ENCODE measurements around the gene ASB5.
"Not testable (repeated sequence)": the region's sequence is repeated elsewhere in the genome, so short reads cannot be mapped to it uniquely, and the experiment has no call there.

Gene ASB5, protein sequence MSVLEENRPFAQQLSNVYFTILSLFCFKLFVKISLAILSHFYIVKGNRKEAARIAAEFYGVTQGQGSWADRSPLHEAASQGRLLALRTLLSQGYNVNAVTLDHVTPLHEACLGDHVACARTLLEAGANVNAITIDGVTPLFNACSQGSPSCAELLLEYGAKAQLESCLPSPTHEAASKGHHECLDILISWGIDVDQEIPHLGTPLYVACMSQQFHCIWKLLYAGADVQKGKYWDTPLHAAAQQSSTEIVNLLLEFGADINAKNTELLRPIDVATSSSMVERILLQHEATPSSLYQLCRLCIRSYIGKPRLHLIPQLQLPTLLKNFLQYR

GRCh38 chr4:176268963-176269362, at the start of gene ASB5:
TSS of gene ASB5 (minus strand) at chr4:176269222. CDS start at chr4:176269108, 114 bp downstream.
- DNase-seq, result no peak

DNA sequence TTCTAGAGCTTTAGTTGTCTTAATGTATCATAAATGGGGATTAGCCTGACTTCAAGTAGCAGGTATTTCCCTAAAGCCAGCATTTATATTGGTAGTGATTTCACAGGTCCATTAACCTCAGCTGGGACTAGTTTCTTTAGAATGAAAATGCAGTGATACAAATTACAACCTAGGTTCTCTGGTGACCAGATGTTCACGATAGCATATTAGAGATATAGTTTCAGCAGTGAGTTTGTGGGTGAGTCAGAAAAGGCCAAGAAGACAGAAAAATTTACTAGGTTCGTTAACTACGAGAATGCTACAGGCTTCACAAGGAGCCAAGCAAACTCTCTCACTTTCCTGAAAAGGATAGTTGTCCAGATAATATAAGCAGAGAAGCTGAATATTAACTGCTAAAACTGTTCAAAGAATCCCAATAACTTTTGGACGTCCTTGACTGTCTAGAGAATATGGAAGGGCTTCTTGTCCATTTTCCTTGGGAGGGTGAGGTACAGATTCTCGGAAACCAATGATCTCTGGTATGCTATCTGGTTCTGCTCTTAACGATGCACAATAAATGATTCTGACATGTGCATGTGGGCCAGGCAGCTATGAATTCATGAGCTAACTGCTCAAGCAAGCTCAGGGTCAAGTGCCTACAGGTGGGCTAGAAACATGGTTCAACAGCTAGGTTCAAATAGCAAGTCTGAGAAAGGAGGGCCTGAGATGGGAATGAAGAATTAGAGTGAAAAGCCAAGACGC, 44.7 kb upstream of the ASB5 start:
- no peak for DNase-seq

- no peak for DNase-seq
Observed at GRCh38 chr4:176309772-176310171, 40.8 kb upstream of the ASB5 start.

GRCh38 chr4:176309046-176309445, 40.0 kb upstream of the ASB5 start:
- DNase-seq, result no peak

GRCh38 chr4:176308441-176308840, 39.4 kb upstream of the ASB5 start:
- DNase-seq, result no peak

GRCh38 chr4:176307666-176307930, 38.6 kb upstream of the ASB5 start:
- no peak for DNase-seq

DNA sequence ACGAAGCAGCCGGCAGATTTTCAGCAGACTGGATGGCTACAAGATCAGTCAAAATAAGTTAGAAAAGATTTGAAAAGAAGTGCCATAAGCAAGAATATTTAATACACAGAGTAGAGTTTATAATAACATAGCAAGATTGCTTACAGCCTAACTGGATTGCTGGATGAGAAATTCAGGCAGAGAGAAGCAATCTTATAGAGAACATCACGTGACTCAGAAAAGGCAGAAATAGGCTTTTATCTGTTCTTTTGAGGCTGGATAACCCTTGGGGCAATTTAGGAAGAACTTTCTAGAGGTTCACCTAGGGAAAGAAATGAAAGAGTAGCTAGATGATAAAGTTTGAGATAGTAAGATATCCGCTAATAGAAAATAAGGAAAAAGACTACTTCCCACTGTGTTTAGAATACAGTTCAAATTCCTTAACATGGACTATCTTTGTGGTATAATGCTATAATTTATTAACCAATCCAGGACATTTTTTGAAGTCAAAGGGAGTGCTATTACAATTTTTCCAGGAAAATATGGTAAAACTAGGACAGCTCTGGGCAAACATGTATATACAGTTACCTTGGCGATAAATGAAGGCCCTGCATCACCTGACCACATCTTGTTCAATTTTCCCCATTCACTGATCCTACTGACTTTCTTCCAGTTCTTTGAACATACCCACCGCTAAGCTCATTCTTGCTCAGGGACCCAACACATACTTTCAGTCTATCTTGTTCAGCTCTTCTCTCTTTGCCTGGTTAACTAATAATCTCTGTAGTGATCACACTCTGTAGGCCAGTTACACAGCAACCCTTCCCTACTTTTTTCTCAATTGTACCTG, 38.0 kb upstream of the ASB5 start:
- no peak for DNase-seq

DNA sequence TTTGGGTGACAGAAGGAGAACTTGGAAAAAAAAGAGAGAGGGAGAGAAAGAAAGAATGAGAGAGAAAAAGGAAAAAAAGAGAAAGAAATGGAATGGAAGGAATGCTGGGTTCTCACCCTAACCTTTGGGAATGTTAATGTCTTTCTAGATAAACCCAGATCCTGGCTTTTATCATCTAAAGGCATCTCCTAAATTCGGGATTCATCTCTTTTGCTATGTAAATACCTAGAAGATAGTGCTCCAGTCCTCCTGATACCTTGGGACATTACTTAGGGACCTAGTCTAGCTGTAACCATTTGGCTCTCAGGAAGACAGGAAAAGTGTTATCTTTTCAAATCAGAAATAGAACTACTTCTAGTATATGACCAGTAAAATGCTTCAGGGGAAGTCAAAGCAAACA, 34.9 kb upstream of the ASB5 start:
- DNase-seq, result no peak

DNA sequence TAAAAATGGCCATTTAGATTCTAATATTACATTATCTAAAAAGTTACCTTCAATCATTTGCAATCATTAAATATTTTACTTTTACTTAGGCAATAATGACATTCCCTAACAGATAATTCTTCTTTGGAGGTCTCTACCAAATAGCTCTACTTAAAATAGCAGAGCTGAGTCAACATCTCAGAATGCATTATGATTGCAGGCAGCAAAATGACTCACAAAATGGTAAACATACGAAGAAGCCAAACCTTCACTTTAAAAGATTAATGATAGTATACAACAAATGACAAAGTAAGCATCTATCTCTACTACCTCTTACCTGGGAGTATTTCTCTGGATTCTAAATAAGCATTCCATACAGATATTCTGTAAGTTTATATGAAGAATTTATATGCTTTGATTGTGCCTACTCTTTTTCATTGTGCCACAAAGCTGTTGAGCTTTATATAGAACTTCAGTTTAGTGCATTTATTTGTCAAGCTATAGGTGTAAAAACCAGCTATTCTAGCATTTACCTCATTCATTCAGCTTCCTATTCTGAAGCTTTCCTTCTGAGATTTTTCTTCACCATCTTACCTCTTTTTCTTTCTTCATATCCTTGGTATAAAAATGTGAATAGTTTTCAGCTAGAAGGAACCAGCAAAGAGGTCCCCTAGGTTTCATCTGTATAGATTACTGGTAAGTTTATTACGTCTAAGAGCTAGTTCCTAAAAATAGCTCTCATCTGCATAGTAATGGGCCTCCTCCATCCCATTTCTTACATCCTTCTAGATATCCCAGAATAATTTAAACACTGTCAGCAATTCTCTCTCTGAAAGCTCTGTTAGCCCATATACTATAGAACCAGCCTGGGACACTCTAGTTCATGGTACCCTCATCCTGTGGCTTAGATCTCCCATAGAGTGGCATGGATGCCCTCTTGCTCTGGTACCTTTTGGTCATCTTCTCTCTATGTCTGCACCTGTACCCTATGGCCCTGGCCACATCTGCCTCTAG, 33.6 kb upstream of the ASB5 start:
- no peak for DNase-seq

DNA sequence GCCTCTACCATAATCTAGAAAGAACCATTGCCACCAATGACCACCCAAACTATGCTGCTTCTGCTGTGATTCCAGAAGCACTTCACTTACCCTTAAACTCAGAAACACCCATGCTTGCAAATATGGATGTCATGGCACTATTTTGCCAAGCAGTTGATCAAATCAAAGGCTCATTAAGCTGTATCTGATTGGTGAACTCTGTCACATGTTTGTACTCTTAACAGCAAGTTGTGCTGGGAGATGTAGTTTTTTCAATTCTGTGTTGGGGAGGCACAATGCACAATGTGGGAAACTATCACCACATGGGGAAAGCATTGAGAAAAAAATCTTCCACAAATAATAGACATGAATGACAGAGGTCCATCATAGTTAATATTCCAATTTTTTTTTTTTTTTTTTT, 31.5 kb upstream of the ASB5 start:
- DNase-seq, result no peak

GRCh38 chr4:176300036-176300435, 31.0 kb upstream of the ASB5 start:
- DNase-seq, result no peak

DNA sequence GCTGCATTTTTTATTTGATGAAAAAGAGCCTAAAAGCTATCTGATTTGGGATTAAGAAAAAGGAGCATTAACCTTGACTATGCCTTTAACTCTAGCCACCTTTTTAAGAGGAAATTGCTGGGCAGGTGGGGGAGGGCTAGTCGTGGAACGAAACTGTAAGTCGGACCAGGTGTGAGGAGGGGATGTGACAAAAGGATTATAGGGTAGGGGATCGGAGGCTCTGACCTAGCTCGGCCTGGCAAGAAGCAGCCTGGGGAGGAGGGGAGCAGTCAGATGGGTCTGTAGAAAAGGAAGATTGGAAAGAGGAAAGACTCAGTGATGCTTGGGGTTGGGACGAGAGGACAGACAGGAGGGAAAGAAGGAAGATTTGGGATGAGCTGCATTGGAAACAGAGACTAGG, 29.6 kb upstream of the ASB5 start:
- no peak for DNase-seq

DNA sequence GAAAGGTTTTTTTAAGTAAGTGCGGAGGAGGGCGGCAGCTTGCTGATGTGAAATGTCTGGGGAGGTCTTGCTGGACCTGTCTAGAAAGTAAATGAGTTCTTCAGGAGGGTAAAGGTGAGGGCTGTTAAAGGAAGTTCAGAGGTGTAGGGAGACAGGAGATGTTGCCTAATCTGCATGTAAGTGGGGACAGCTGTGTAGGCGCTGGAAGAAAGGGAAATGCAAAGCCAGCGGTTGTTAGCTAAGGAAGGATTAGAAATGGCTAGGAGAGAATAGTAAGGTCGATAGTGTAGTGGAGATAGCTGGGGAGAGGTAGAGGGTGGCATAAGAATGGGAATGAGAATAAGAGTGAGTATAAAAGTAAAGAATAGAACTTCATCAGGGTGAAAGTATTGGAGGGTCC, 26.9 kb upstream of the ASB5 start:
- DNase-seq, result not testable (repeated sequence)

DNA sequence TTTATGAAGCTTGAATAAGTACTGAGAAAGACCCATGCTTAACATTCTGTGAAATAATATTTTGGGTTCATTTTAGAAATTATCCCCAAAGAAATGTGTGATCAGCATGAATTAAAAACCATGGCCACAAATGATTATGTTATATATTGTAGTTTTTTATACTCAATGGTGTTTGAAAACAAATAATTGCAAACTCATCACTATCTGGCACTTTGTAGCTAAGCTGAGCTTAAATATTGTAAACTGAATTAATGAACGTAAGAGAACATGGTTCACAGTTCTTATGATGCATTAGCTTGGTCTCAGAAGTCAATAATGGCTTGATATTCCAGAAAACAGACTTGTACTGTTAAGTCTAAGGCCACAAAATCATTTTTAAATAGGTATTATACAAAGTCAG, 24.6 kb upstream of the ASB5 start:
- DNase-seq, result no peak

- no peak for DNase-seq
Observed at GRCh38 chr4:176292920-176293319, 23.9 kb upstream of the ASB5 start.

- no peak for DNase-seq
Observed at GRCh38 chr4:176291748-176292147, 22.7 kb upstream of the ASB5 start.

- no peak for DNase-seq
Observed at GRCh38 chr4:176290520-176290919, 21.5 kb upstream of the ASB5 start.

- DNase-seq, result no peak
Observed at GRCh38 chr4:176289561-176289960, 20.5 kb upstream of the ASB5 start.

DNA sequence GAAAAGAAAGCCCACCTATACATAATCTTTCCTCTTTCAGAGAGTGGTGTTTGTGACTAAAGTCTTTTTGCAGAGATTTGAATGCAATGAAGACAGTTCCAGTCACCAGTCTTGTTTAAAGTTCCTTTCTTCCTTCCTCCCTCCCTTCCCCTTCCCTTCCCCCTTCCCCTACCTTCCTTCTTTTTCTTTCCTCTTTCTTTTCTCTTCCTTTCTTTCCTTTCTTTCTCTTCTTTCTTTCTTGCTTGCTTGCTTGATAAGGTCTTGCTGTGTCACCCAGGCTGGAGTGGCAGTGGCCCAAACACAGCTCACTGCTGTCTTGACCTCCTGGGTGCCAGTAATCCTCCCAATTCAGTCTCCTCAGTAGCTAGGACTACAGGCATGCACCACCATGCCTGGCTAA, 19.0 kb upstream of the ASB5 start:
- no peak for DNase-seq

GRCh38 chr4:176287546-176287945, 18.5 kb upstream of the ASB5 start:
- no peak for DNase-seq

GRCh38 chr4:176286728-176287127, 17.7 kb upstream of the ASB5 start:
- no peak for DNase-seq

DNA sequence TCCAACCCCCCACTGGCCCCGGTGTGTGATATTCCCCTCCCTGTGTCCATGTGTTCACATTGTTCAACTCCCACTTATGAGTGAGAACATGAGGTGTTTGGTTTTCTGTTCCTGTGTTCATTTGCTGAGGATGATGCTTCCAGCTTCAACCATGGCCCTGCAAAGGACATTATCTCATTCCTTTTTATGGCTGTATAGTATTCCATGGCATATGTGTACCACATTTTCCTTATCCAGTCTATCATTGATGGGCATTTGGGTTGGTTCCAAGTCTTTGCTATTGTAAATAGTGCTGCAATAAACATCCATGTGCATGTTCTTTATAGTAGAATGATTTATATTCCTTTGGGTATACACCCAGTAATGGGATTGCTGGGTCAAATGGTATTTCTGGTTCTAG, 10.5 kb upstream of the ASB5 start:
- DNase-seq, result not testable (repeated sequence)

All from activated CD4-positive, alpha-beta T cell treated with anti-CD3 and anti-CD28 coated beads for 4 hours (primary cell).